Smooth muscle cell (in vitro differentiated cells): ENCODE measurements around the gene GPD1L. TPM values are rescaled to one million over a fixed set of nuclear protein-coding genes. Genes with fewer than 3 reads are reported as not detected.

ENCODE experiments used
- DNase-seq: peaks from one replicate; lab custom pipeline; 2025; ENCODE audit not compliant: unreplicated experiment; lab: John Stamatoyannopoulos, UW
- H2AFZ ChIP-seq: fragments of 200-600 bp; sonication (generic); 2 replicates; pipeline ENCODE4 v1.6.0; 2016; ENCODE audit warnings: antibody characterized with exemption, low read depth, mild to moderate bottlenecking
- H3F3A ChIP-seq: fragments of 200-600 bp; sonication (generic); 2 replicates; pipeline ENCODE4 v1.6.0; 2017; ENCODE audit warnings: antibody characterized with exemption, low read depth
- H3K27ac ChIP-seq: fragments of 200-600 bp; sonication (generic); 2 replicates; pipeline ENCODE4 v1.5.1; 2016; ENCODE audit warnings: low read depth, mild to moderate bottlenecking
- H3K27me3 ChIP-seq: fragments of 200-600 bp; sonication (generic); 2 replicates; pipeline ENCODE4 v1.6.1; 2016; ENCODE audit warnings: low read depth, mild to moderate bottlenecking
- H3K36me3 ChIP-seq: fragments of 200-600 bp; sonication (generic); 2 replicates; pipeline ENCODE4 v1.5.1; 2016; ENCODE audit warnings: low read depth
- H3K4me1 ChIP-seq: fragments of 200-600 bp; sonication (generic); 2 replicates; pipeline ENCODE4 v1.5.1; 2016; ENCODE audit warnings: low read depth
- H3K4me2 ChIP-seq: fragments of 200-600 bp; sonication (generic); 2 replicates; pipeline ENCODE4 v1.6.0; 2016; ENCODE audit warnings: mild to moderate bottlenecking
- H3K4me3 ChIP-seq: fragments of 200-600 bp; sonication (generic); 2 replicates; pipeline ENCODE4 v1.5.1; 2016; ENCODE audit warnings: mild to moderate bottlenecking
- H3K79me2 ChIP-seq: fragments of 200-600 bp; sonication (generic); 2 replicates; pipeline ENCODE4 v1.6.0; 2016; ENCODE audit warnings: low read depth, mild to moderate bottlenecking
- H3K9ac ChIP-seq: fragments of 200-600 bp; sonication (generic); 2 replicates; pipeline ENCODE4 v1.6.0; 2016; ENCODE audit warnings: low read depth
- H3K9me3 ChIP-seq: fragments of 200-600 bp; sonication (generic); replicated peaks from 2 replicates; pipeline ENCODE4 v1.5.1; 2016; ENCODE audit warnings: low read depth
- H4K20me1 ChIP-seq: fragments of 200-600 bp; sonication (generic); 2 replicates; pipeline ENCODE4 v1.6.0; 2016; ENCODE audit warnings: low read depth
- WGBS: methylation state at CpG from one replicate; pipeline ENCODE4 v1.1.7; 2016; ENCODE audit warnings: low lambda C conversion rate; 5-methylcytosine and 5-hydroxymethylcytosine counted together
- polyA plus RNA-seq: library from polyadenylated mRNA; unstranded; fragments of >200 nt; fragmentation: Nextera tagmentation; extraction: Ambion mirVana; gene quantifications from 2 replicates; pipeline ENCODE4 v1.2.1, GENCODE V29; 2016
- total RNA-seq: library from RNA; depleted of rRNA; stranded (reverse); fragments of >200 nt; gene quantifications from 2 replicates; pipeline ENCODE4 v1.2.3, GENCODE V29; 2014
- TF ChIP-seq, protein P1 (sequence below): fragments of 200-600 bp; sonication (generic); IDR thresholded peaks from 2 replicates; pipeline ENCODE4 v1.5.1; 2017; ENCODE audit warnings: borderline replicate concordance, mild to moderate bottlenecking, antibody characterized with exemption; ENCODE audit not compliant: insufficient read depth, poor library complexity, severe bottlenecking

Gene GPD1L
- total and polyA plus RNA-seq, 2 experiments from 2014 or later = 3.6 to 8.2 TPM

DNA sequence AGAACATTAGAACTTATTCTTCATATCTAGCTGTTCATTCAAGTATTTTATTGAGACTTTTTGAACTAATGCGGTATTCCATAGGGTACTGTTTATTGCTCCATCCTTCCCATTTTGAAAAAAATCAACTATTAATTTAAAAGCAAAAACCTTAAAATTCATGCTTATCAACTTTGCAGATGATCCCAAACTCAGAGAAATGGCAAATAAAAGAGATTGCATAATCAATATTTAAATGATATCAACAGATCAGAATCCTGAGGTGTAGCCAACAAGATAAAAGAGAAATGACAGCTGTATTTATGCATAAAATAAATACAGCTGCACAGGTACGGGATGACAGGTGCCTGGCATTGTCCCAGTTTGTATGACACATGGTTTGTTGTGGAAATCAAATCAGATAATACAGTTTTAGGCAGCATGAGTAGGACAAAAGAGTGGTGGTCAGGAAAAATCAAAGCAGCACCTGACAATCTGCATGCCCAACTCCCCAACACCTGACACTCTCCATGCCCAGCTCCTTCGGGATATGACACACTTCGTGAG is 89.6 kb downstream of the GPD1L start:
- TF ChIP-seq, protein P1, sequence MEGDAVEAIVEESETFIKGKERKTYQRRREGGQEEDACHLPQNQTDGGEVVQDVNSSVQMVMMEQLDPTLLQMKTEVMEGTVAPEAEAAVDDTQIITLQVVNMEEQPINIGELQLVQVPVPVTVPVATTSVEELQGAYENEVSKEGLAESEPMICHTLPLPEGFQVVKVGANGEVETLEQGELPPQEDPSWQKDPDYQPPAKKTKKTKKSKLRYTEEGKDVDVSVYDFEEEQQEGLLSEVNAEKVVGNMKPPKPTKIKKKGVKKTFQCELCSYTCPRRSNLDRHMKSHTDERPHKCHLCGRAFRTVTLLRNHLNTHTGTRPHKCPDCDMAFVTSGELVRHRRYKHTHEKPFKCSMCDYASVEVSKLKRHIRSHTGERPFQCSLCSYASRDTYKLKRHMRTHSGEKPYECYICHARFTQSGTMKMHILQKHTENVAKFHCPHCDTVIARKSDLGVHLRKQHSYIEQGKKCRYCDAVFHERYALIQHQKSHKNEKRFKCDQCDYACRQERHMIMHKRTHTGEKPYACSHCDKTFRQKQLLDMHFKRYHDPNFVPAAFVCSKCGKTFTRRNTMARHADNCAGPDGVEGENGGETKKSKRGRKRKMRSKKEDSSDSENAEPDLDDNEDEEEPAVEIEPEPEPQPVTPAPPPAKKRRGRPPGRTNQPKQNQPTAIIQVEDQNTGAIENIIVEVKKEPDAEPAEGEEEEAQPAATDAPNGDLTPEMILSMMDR = no peak

DNA sequence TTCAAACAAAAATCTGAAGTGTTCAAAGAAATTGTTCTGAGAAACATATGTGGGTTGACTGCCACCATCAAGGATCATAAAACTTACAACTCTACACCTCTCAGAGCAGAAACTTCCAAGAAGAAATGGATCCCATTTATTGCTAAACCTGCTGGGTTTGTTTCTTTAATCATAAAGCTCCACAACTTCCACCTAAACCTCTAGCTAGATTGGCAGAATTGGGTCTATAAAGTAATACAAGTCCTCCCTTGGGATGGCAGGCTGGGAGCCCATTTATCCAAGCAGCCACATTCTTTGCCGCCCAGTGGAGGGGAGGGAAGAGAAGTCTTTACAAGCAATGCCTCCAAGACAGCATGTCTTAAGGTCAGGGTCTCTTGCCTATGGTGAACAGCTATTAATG is 91.6 kb downstream of the GPD1L start:
- WGBS = 95% methylated on average over 1 of the region's 1 CpG
- no peak for DNase-seq
- H3K4me2 ChIP-seq = no peak overlapping the region
- TF ChIP-seq, protein P1 = no peak
- H3K27ac ChIP-seq = no peak overlapping the region
- H3K9me3 ChIP-seq = no peaks in the 10 kb centered on the region
- no peaks in the 10 kb centered on the region for H3K27me3 ChIP-seq
- no peak overlapping the region for H2AFZ ChIP-seq
- H3F3A ChIP-seq = no peaks in the 10 kb centered on the region
- H3K36me3 ChIP-seq = no peaks in the 10 kb centered on the region
- H3K9ac ChIP-seq = no peak overlapping the region
- H3K4me3 ChIP-seq = no peak overlapping the region
- H3K79me2 ChIP-seq = no peaks in the 10 kb centered on the region
- no peaks in the 10 kb centered on the region for H4K20me1 ChIP-seq
- H3K4me1 ChIP-seq = no peaks in the 10 kb centered on the region

More for the DNA sequence above, 89.6 kb downstream of the GPD1L start:
- Histone ChIP-seq H2AFZ (no peak overlapping the region), H3K4me1 (no peaks in the 10 kb centered on the region), H3F3A (no peaks in the 10 kb centered on the region), H3K9me3 (no peaks in the 10 kb centered on the region), H3K27me3 (no peaks in the 10 kb centered on the region), H3K27ac (no peak overlapping the region), H3K4me2 (no peak overlapping the region), H3K9ac (no peak overlapping the region), H3K79me2 (no peaks in the 10 kb centered on the region), H4K20me1 (no peaks in the 10 kb centered on the region), H3K4me3 (no peak overlapping the region), H3K36me3 (no peaks in the 10 kb centered on the region)
- DNase-seq = no peak
- 93% methylated on average over 4 of the region's 4 CpGs for WGBS

DNA sequence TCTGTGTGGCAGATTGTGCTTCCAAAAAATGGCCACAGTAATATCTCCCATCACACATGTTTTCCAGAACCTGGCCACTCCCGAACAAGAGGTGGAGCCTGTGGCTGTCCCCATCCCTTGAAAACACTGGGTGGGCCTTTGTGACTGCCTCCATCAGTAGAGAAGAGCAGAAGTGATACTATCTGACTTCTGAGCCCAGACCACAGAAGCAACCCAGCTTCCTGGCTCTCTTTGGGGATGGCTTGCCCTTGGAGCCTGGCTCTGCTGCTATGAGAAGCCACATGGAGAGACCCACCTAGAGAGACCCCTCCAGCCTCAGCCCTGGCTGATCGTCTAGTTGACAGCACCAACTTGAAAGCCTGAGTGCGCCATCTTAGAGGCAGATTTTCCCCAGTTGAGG is 92.3 kb downstream of the GPD1L start:
- Histone ChIP-seq H3F3A (no peaks in the 10 kb centered on the region), H4K20me1 (no peaks in the 10 kb centered on the region), H3K27ac (no peak overlapping the region), H3K4me1 (no peaks in the 10 kb centered on the region), H3K9ac (no peak overlapping the region), H3K9me3 (no peaks in the 10 kb centered on the region), H3K79me2 (no peaks in the 10 kb centered on the region), H3K4me3 (no peak overlapping the region), H3K27me3 (no peaks in the 10 kb centered on the region), H2AFZ (no peak overlapping the region), H3K4me2 (no peak overlapping the region), H3K36me3 (no peaks in the 10 kb centered on the region)
- TF ChIP-seq, protein P1 = no peak
- no peak for DNase-seq
- 94% methylated on average over 3 of the region's 3 CpGs for WGBS

DNA sequence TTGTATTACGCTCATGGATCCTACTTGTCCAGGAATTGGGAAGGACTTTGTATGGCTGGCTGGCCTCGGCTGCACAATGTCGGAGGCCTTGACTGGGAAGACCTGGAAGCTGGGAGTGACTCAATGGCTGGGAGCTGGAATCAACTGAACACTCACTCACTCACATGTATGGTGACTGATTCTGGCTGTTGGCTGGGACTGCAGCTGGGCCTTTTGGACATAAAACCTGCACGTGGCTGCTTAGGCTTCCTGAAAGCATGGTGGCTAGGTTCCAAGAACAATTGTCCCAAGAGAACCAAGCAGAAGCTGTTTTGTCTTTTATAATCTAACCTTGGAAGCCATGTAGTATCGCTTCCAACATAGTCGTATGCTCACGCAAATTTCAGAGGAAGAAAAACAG is 94.1 kb downstream of the GPD1L start:
- Histone ChIP-seq H3K27me3 (no peaks in the 10 kb centered on the region), H3K4me3 (no peak overlapping the region), H3K27ac (no peak overlapping the region), H3K4me2 (no peak overlapping the region), H3K9me3 (no peaks in the 10 kb centered on the region), H3K36me3 (no peaks in the 10 kb centered on the region), H3K79me2 (no peaks in the 10 kb centered on the region), H3K4me1 (no peaks in the 10 kb centered on the region), H3F3A (no peaks in the 10 kb centered on the region), H2AFZ (no peak overlapping the region), H3K9ac (no peak overlapping the region), H4K20me1 (no peaks in the 10 kb centered on the region)
- 86% methylated on average over 7 of the region's 7 CpGs for WGBS
- no peak for DNase-seq
- TF ChIP-seq, protein P1 = no peak
